AG04449 (cell line): ENCODE results near the gene STIL.

ENCODE experiments used
- CTCF ChIA-PET: fragments of 350-600 bp; formaldehyde crosslinking; extraction: SDS; loops from one replicate; lab custom pipeline; 2021; ENCODE audit warnings: antibody characterized with exemption; lab: Yijun Ruan, JAX
- POLR2A ChIA-PET: fragments of 400-600, 350-600 bp; formaldehyde crosslinking; extraction: SDS; loops from one replicate; lab custom pipeline; 2020; ENCODE audit warnings: antibody characterized with exemption, inconsistent platforms; lab: Yijun Ruan, JAX
- DNase-seq: peaks from one replicate; pipeline ENCODE4 v3.0.0-alpha.2; 2010; ENCODE audit warnings: low read depth, low spot score
- H3K4me3 ChIP-seq: 2 replicates; pipeline ENCODE4 v1.5.1; 2011; ENCODE audit warnings: low read depth, mild to moderate bottlenecking, control low read depth, low read length
- TF ChIP-seq, protein P1 (sequence below): IDR thresholded peaks from one replicate; pipeline ENCODE4 v1.5.1; 2011; ENCODE audit warnings: mild to moderate bottlenecking, moderate library complexity, low read length, control low read depth, inconsistent platforms; ENCODE audit not compliant: insufficient read depth; ENCODE audit errors: missing control alignments

STIL gene

GRCh38 chr1:47340227-47340626 lies 26.3 kb upstream of the STIL start:
- ChIA-PET CTCF (interaction anchor here (0.7 to 2.5 kb wide), 5 partner anchors 8 to 147 kb away, joined by 3 to 10 read pairs (median 4); no protein-coding TSS in a partner anchor), POLR2A (no interaction called here)
- no peak overlapping the region for H3K4me3 ChIP-seq
- TF ChIP-seq, protein P1, sequence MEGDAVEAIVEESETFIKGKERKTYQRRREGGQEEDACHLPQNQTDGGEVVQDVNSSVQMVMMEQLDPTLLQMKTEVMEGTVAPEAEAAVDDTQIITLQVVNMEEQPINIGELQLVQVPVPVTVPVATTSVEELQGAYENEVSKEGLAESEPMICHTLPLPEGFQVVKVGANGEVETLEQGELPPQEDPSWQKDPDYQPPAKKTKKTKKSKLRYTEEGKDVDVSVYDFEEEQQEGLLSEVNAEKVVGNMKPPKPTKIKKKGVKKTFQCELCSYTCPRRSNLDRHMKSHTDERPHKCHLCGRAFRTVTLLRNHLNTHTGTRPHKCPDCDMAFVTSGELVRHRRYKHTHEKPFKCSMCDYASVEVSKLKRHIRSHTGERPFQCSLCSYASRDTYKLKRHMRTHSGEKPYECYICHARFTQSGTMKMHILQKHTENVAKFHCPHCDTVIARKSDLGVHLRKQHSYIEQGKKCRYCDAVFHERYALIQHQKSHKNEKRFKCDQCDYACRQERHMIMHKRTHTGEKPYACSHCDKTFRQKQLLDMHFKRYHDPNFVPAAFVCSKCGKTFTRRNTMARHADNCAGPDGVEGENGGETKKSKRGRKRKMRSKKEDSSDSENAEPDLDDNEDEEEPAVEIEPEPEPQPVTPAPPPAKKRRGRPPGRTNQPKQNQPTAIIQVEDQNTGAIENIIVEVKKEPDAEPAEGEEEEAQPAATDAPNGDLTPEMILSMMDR: no peak
- no peak for DNase-seq

- no peak overlapping the region for H3K4me3 ChIP-seq
- no peak for DNase-seq
- ChIA-PET CTCF (interaction anchor here (0.8 to 2.5 kb wide), 8 partner anchors 10 to 145 kb away, joined by 3 to 10 read pairs (median 3); partner anchors contain the start of gene FOXD2), POLR2A (no interaction called here)
- TF ChIP-seq, protein P1: no peak
These were observed 24.5 kb upstream of the STIL start for GRCh38 chr1:47338249-47339077.

GRCh38 chr1:47337350-47337749 lies 23.4 kb upstream of the STIL start:
- POLR2A ChIA-PET: no interaction called here
- no peak overlapping the region for H3K4me3 ChIP-seq
- CTCF ChIA-PET: interaction anchor here (0.8 to 1.7 kb wide), 5 partner anchors 11 to 100 kb away, joined by 3 to 8 read pairs (median 3); partner anchors contain the start of gene FOXD2
- DNase-seq: no peak
- TF ChIP-seq, protein P1: no peak

DNA sequence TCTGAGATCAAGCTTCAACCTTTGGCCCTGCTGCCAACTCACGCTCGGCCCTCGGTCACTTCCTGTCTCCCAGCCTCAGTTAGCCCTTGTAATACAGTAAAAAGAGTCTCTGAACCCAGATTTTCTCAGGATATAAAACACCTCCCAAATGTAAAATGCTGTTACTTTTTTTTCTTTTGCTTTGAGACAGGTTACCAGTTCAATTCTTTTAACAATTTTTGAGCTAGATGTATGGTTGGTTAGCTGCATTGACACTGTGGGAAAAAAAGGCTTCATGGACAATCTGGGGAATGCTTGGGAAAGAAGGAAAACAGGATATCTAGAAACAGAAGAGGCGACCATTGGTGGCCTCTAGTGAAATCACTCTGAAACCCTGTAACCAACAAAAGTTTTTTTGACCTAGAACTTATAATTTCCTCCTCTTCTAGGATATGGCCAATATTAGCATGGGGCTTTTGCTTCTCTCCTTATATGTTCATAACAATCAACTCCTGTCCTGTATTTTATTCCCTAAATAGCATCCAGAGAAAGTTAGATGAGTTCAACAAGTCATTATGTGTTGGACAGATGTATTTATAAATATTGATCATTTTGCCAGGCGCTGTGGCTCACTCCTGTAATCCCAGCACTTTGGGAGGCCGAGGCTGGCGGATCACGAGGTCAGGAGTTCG lies 21.0 kb upstream of the STIL start:
- peak overlapping the region; percentile 92 for H3K4me3 ChIP-seq
- ChIA-PET POLR2A (interaction anchor here (1.0 to 2.6 kb wide), 5 partner anchors 11 to 103 kb away, joined by 3 to 17 read pairs (median 13); partner anchors contain the start of genes FOXD2 and STIL), CTCF (interaction anchor here (1.0 to 3.2 kb wide), 5 partner anchors 9 to 156 kb away, joined by 3 to 20 read pairs (median 6); no protein-coding TSS in a partner anchor)
- TF ChIP-seq, protein P1: no peak
- no peak for DNase-seq

DNA sequence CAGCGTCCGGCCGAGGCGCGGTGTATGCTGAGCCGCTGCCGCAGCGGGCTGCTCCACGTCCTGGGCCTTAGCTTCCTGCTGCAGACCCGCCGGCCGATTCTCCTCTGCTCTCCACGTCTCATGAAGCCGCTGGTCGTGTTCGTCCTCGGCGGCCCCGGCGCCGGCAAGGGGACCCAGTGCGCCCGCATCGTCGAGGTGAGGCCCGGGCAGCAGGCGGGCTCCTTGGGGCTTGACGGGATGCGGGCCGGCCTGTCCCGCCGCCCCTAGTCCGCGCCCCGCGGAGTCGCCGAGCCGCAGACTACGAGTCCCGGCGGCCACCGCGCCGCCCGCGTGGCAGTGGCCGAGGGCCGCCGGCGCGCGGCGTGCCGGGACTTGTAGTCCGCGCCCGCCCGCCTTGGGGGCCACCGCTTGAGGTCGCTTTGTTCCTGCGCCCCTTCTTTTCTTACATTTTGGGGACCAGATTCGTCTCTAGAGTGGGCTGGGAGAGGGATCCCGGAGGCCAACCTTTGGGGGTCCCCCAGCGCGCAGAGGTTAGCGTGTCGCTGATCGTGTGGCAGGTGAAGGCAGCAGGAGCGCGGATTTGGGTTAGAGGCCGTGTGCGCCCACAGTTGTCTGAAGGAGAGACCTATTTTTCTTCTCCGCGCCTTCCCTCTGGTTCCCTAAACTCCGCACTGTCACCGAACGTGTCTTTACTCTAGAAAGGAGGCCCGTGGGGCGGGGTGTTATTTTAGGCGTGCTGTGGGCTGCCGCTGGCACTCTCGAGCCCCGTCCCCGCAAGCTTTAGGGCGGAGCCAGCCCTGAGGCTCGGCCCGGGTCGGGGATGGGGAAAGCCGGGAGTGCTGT lies 20.2 kb upstream of the STIL start:
- no peak for DNase-seq
- ChIA-PET POLR2A (interaction anchor here (0.8 to 2.6 kb wide), 7 partner anchors 10 to 155 kb away, joined by 3 to 17 read pairs (median 5); partner anchors contain the start of genes FOXD2 and STIL), CTCF (interaction anchor here (0.8 to 3.2 kb wide), 13 partner anchors 10 to 1781 kb away, joined by 3 to 20 read pairs (median 3); partner anchors contain the start of gene STIL)
- TF ChIP-seq, protein P1: peak; percentile 29
- H3K4me3 ChIP-seq: peak overlapping the region; percentile 92
